Right lobe of liver (tissue), 4 donors: Measurements from ENCODE around the gene DRC1.

ENCODE experiments used
- POLR2A ChIP-seq: fragments of 450-650 bp; IDR thresholded peaks from one replicate; pipeline ENCODE4 v1.6.1; 2017; ENCODE audit warnings: antibody characterized with exemption, mild to moderate bottlenecking
- TF ChIP-seq, protein P1 (sequence below), 4 donors: fragments of 200-600 bp in 3 of 4; fragments of 450-650 bp in 1 of 4; IDR thresholded peaks; one replicate each; pipeline versions ENCODE4 v1.5.1 to v1.8.0; 2016 to 2022; ENCODE audit warnings: antibody characterized with exemption in 4 of 4, mild to moderate bottlenecking in 2 of 4
- donor health status: DM: no; HTN: no; CAD: no.
- donor health status: DM: no; HTN: no; CAD: no.
- donor health status: DM: no; HTN: yes; CAD: no.

DNA sequence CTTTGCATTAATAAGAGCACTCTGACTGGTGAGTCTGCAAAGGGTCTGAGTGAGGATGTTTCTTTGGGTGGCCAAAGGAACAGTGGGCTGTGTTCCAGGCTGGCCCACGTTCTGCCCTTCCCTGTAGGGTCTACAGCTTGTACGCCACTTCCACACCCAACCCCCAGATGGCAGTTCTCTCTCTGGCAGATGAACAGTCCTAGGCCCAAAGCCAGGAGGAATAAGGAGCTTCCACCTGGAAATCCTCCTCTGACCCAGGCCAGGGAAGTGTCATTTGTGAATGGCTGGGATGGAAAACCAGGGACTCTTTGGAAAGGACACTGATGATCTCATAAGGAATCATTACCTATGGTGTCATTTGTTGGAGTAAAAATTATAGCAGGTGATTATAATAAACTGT is 69.6 kb downstream of the DRC1 start:
- TF ChIP-seq, protein P1, sequence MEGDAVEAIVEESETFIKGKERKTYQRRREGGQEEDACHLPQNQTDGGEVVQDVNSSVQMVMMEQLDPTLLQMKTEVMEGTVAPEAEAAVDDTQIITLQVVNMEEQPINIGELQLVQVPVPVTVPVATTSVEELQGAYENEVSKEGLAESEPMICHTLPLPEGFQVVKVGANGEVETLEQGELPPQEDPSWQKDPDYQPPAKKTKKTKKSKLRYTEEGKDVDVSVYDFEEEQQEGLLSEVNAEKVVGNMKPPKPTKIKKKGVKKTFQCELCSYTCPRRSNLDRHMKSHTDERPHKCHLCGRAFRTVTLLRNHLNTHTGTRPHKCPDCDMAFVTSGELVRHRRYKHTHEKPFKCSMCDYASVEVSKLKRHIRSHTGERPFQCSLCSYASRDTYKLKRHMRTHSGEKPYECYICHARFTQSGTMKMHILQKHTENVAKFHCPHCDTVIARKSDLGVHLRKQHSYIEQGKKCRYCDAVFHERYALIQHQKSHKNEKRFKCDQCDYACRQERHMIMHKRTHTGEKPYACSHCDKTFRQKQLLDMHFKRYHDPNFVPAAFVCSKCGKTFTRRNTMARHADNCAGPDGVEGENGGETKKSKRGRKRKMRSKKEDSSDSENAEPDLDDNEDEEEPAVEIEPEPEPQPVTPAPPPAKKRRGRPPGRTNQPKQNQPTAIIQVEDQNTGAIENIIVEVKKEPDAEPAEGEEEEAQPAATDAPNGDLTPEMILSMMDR (IDR thresholded peaks at IDR 0.05) = no peak
- no peak for TF ChIP-seq POLR2A
